ENCODE results near the gene BOLA2B.

BOLA2B gene

DNA sequence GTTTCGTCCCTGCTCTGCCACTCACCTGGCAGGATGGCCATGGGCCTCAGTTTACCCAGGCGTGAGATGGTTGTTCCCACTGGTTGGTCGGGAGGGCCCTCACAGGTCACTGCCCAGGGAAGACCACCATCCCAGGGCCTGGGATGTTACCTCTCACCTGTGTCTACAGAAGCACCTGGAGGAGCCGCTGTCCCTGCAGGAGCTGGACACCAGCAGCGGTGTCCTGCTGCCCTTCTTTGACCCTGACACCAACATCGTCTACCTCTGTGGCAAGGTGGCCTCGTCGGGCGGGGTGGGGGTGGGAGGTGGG is 6.0 kb downstream of the BOLA2B start:
- no peak for FAIRE-seq
- TF ChIP-seq TAF1 (IDR thresholded peaks at IDR 0.05; ENCODE audit: low read depth, low read length) (no peak), POU2F2 (IDR thresholded peaks at IDR 0.05; ENCODE audit: low read depth, low read length) (no peak), POLR2A (IDR thresholded peaks at IDR 0.05; ENCODE audit: low read depth, low read length) (no peak), PAX5 (IDR thresholded peaks at IDR 0.05; ENCODE audit: insufficient read depth, low read length, severe bottlenecking) (no peak), POLR2AphosphoS5 (IDR thresholded peaks at IDR 0.05; ENCODE audit: low read depth, low read length) (no peak), SPI1 (IDR thresholded peaks at IDR 0.05; ENCODE audit: low read depth, low read length) (no peak)
- DNase-seq (ENCODE audit: insufficient read length, low spot score), result no peak

DNA sequence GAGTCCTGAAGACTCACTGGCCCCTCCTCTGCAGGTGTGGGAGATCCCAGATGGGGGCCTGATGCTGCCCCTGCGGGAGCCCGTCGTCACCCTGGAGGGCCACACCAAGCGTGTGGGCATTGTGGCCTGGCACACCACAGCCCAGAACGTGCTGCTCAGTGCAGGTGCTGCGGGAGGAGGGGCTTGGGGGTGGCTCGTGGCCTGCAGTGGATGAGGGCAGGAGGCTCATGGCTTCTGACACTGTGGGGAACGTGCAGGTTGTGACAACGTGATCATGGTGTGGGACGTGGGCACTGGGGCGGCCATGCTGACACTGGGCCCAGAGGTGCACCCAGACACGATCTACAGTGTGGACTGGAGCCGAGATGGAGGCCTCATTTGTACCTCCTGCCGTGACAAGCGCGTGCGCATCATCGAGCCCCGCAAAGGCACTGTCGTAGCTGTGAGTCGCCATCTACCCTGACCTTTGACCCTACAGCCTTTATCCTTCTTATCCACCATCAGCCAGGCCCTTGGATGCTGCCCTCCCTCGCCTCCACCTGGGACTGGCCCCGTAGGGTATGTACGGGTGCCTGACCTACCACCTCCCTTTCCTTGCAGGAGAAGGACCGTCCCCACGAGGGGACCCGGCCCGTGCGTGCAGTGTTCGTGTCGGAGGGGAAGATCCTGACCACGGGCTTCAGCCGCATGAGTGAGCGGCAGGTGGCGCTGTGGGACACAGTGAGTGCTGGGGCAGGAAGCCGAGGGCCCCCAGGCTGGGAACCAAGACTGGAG is 6.5 kb downstream of the BOLA2B start:
- FAIRE-seq, result peak; percentile 77

DNA sequence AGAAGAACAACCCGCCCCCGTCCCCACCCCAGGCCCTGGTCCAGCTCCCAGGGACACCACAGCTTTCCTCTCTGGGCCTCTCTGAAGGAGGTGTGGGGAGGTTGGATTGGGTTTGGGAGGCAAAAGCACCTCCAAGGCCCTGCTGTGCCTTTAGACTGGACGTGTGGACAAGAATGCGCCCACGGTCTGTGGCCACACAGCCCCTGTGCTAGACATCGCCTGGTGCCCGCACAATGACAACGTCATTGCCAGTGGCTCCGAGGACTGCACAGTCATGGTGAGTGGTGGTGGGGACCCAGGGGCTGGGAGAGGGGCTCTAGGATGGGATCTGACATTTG is 7.1 kb downstream of the BOLA2B start:
- TF ChIP-seq POLR2AphosphoS5 (IDR thresholded peaks at IDR 0.05; ENCODE audit: low read depth, low read length) (no peak), POLR2A (IDR thresholded peaks at IDR 0.05; ENCODE audit: low read depth, low read length) (no peak; the same call in 1 of the 2 replicates), PAX5 (IDR thresholded peaks at IDR 0.05; ENCODE audit: insufficient read depth, low read length, severe bottlenecking) (no peak), TAF1 (IDR thresholded peaks at IDR 0.05; ENCODE audit: low read depth, low read length) (no peak), SPI1 (IDR thresholded peaks at IDR 0.05; ENCODE audit: low read depth, low read length) (no peak), POU2F2 (IDR thresholded peaks at IDR 0.05; ENCODE audit: low read depth, low read length) (no peak; the same call in 1 of the 2 replicates)
- DNase-seq (ENCODE audit: insufficient read length, low spot score), result no peak
- FAIRE-seq, result no peak

More for the DNA sequence above, 6.5 kb downstream of the BOLA2B start:
- TF ChIP-seq POLR2A (IDR thresholded peaks at IDR 0.05; ENCODE audit: low read depth, low read length), result peak; percentile 63
- 0 out of 2 replicates have a peak, but pooled peaks have one; percentile 14 for TF ChIP-seq TAF1 (IDR thresholded peaks at IDR 0.05; ENCODE audit: low read depth, low read length)
- TF ChIP-seq PAX5 (IDR thresholded peaks at IDR 0.05; ENCODE audit: insufficient read depth, low read length, severe bottlenecking), result no peak
- TF ChIP-seq POLR2AphosphoS5 (IDR thresholded peaks at IDR 0.05; ENCODE audit: low read depth, low read length), result no peak; the same call in none of the 2 replicates
- DNase-seq (ENCODE audit: insufficient read length, low spot score), result no peak

DNA sequence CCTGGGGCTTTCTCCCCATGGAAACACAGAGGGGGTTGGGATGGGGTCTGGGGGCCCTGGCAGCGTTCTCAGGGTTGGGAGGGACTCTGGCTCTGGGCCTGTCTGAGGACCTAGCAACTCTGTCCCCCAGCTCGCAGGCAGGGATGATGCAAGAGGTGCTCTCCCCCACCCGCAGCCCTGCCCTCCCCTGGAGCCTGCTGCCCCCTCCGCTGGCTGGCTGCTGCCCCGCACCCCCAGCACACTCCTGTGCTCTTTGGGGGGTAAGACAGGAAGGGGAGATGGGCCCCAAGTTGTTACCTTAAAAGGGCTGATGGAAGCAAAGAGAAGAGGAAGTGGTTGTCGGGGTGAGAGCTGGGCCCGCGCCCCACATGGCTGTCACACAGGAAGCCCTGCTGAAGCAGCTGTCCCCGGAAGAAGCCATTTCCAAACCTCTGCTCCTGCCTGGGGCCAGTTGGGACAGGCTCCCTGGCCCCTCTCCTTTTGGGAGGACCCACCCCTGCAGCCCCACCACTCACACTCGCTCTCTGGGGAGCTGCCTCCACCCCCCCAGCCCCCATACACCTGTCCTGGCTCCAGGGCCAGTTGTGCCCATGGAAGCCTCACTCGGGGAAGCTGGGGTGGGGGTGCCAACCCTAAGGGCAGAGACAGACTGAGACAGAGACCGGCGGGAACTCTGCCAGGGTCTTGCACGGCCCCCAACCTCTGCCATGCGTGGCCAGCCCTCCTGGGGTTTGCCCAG is 7.6 kb downstream of the BOLA2B start:
- FAIRE-seq (peak; percentile 95), DNase-seq (ENCODE audit: insufficient read length, low spot score) (peak; percentile 77)
- TF ChIP-seq TAF1 (IDR thresholded peaks at IDR 0.05; ENCODE audit: low read depth, low read length) (0 out of 2 replicates have a peak, but pooled peaks have one; percentile 50), SPI1 (IDR thresholded peaks at IDR 0.05; ENCODE audit: low read depth, low read length) (peak; percentile 95), POLR2AphosphoS5 (IDR thresholded peaks at IDR 0.05; ENCODE audit: low read depth, low read length) (peak; percentile 60; the same call in 1 of the 2 replicates), POU2F2 (IDR thresholded peaks at IDR 0.05; ENCODE audit: low read depth, low read length) (peak; percentile 45; the same call in 1 of the 2 replicates), POLR2A (IDR thresholded peaks at IDR 0.05; ENCODE audit: low read depth, low read length) (no peak; the same call in 1 of the 2 replicates), PAX5 (IDR thresholded peaks at IDR 0.05; ENCODE audit: insufficient read depth, low read length, severe bottlenecking) (no peak)

DNA sequence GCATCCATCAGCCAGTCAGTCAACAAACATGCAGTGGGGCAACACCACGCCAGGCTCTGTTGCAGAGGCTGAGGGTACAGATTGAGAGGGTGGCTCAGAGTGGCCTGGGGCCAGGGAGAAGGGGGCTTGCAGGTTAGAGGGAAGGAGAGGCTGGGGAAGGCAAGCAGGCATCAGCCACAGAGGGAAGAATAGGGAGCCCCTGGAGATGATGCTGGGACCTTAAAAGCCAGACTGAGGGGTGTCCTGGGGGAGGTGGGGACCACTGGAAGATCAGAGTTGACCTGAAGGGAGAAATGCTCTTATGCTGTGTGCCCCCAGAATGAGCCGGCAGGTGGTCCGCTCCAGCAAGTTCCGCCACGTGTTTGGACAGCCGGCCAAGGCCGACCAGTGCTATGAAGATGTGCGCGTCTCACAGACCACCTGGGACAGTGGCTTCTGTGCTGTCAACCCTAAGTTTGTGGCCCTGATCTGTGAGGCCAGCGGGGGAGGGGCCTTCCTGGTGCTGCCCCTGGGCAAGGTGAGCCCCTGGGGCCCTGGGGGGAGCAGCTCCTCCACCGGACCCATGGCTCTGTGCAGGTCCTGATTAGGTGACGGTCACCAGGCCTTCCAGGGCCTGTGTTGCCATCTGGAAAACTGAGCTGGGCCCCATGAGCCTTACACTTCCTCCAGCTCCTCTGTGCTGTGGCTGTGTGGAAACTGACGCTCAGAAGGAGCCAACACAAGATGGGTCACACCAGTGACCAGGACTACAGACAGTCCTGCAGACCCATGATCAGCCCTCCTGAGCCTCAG is 8.4 kb downstream of the BOLA2B start:
- FAIRE-seq (no peak), DNase-seq (ENCODE audit: insufficient read length, low spot score) (peak; percentile 21)
- TF ChIP-seq POU2F2 (IDR thresholded peaks at IDR 0.05; ENCODE audit: low read depth, low read length), result 0 out of 2 replicates have a peak, but pooled peaks have one; percentile 43
- no peak for TF ChIP-seq PAX5 (IDR thresholded peaks at IDR 0.05; ENCODE audit: insufficient read depth, low read length, severe bottlenecking)
- peak; percentile 85 for TF ChIP-seq POLR2A (IDR thresholded peaks at IDR 0.05; ENCODE audit: low read depth, low read length)
- peak; percentile 83 for TF ChIP-seq POLR2AphosphoS5 (IDR thresholded peaks at IDR 0.05; ENCODE audit: low read depth, low read length)

DNA sequence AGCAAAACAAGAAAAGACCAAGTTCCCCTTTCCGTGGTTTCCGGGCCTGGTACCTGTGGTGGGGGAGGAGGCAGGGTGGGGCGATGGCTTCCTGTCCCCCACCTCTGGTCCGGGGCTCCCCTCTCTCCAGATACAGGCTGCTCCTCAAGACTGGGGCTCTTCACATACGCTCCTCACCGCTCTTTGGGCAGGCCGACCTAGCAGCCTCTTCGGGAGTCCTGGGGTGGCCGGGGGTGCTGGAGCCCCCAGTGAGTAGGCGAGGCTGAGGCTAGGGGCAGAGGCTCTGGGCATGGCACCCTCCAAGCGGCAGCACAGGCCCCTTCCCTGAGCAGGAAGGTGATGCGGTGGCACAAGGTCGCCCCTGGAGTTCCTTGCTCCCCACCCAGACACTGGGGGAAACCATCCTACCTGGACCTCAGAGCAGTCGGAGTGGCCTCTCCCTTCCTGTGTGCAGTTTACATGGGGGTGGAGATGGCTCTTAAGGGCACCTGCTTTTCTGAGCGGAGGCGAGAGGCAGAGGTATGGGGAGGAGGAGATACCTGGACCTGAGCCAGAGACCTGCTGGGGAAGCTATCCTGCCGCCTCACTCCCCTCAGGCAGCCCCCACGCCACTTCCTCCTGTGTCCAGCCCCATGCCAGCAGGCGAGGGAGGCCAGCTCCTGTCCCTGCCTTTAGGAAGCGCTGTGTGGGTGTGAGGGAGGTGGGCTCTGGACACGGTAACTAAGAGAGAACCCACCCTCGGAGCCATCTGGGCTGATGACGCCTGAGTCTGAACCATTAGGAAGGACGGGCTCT is 9.2 kb downstream of the BOLA2B start:
- no peak for FAIRE-seq
- peak; percentile 73 for DNase-seq (ENCODE audit: insufficient read length, low spot score)
- TF ChIP-seq POLR2A (IDR thresholded peaks at IDR 0.05; ENCODE audit: low read depth, low read length) (no peak; the same call in 1 of the 2 replicates), SPI1 (IDR thresholded peaks at IDR 0.05; ENCODE audit: low read depth, low read length) (peak; percentile 81), TAF1 (IDR thresholded peaks at IDR 0.05; ENCODE audit: low read depth, low read length) (peak; percentile 67; the same call in 1 of the 2 replicates), POU2F2 (IDR thresholded peaks at IDR 0.05; ENCODE audit: low read depth, low read length) (peak; percentile 40; the same call in 1 of the 2 replicates)

DNA sequence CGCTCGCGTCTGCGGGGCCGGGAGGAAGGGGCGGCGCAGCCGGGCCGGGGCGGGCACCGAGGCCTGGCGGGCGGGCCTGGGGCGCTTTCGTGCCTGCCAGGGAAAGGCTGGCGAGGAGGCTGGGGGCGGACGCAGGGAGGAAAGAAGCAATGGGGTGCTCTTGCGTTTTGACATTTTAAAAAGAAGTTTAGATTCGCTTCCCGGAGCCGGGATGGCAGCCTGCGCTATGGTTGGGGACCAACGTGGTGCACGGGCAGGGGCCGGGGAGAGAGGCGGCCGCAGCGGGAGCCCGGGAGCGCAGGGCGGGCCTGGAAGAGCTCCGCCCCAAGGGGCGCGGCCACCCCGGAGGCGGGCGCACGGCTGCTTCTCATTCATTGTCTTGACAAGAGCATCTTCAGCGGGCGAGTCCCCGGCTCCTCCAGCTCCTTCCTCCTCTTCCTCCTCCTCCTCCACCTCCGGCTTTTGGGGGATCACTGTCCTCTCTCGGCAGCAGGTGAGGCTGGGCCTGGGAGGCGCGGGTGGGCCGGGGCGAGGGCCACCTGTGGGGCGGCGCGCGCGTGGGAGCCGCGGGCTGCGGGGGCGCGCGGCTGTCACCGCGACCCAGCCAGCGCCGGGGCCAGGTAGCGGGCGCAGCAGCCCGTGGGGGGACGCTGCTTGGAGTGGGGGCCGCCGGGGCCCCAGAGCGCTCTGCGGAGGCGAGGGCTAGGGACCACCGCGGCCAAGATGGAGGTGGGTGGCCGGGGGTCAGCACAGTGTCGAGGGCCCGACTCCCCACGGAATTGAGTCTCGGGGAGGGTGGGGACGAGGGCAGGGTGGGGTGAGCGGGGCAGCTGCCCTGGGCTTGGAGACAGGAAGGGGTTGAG is 10.0 kb downstream of the BOLA2B start, which contains the start of gene CORO1A:
Gene CORO1A, plus strand, starts transcription at position 370 of the 863 bp plus-strand sequence. CDS start 1,608 bp downstream, outside the sequence.
- TF ChIP-seq POLR2AphosphoS5 (IDR thresholded peaks at IDR 0.05; ENCODE audit: low read depth, low read length) (peak; percentile 80), POLR2A (IDR thresholded peaks at IDR 0.05; ENCODE audit: low read depth, low read length) (peak; percentile 59; the same call in 1 of the 2 replicates), TAF1 (IDR thresholded peaks at IDR 0.05; ENCODE audit: low read depth, low read length) (peak; percentile 90), PAX5 (IDR thresholded peaks at IDR 0.05; ENCODE audit: insufficient read depth, low read length, severe bottlenecking) (no peak), POU2F2 (IDR thresholded peaks at IDR 0.05; ENCODE audit: low read depth, low read length) (peak; percentile 68; the same call in 1 of the 2 replicates), SPI1 (IDR thresholded peaks at IDR 0.05; ENCODE audit: low read depth, low read length) (no peak)
- FAIRE-seq (peak; percentile 86), DNase-seq (ENCODE audit: insufficient read length, low spot score) (peak; percentile 75)

All from GM12891 (cell line).